HepG2 (cell line): ENCODE results near the gene TRAP1. TPM values are rescaled to one million over a fixed set of nuclear protein-coding genes. Genes with fewer than 3 reads are reported as not detected.

Experiments used
- ARNTL ChIP-seq: sonication (generic); formaldehyde crosslinking; IDR thresholded peaks from 2 replicates; pipeline ENCODE4 v1.4.0; 2020; ENCODE audit warnings: mild to moderate bottlenecking, missing genetic modification reagents
- ELF4 ChIP-seq: sonication (generic); formaldehyde crosslinking; IDR thresholded peaks from 2 replicates; pipeline ENCODE4 v1.5.0; 2020; ENCODE audit warnings: missing genetic modification reagents, mild to moderate bottlenecking, moderate library complexity, borderline replicate concordance
- EP300 ChIP-seq, 3 experiments: sonication (generic) in 1 of 3; formaldehyde crosslinking in 1 of 3; IDR thresholded peaks; 2 replicates each; pipeline versions ENCODE4 v1.5.1 to v1.6.1; 2011 to 2020; ENCODE audit warnings: low read depth in 2 of 3, low read length in 2 of 3, borderline replicate concordance in 1 of 3, improper control_type of control experiment in 1 of 3, mild to moderate bottlenecking in 1 of 3, missing genetic modification reagents in 1 of 3, moderate library complexity in 1 of 3
- ETV5 ChIP-seq: IDR thresholded peaks from 2 replicates; pipeline ENCODE4 v1.6.1; 2018; ENCODE audit warnings: missing biosample characterization, missing genetic modification reagents, inconsistent platforms, borderline replicate concordance
- HDAC2 ChIP-seq: sonication (generic); formaldehyde crosslinking; IDR thresholded peaks from 2 replicates; pipeline ENCODE4 v1.4.0; 2020; ENCODE audit warnings: missing genetic modification reagents
- HOXA3 ChIP-seq: sonication (generic); formaldehyde crosslinking; IDR thresholded peaks from 2 replicates; pipeline ENCODE4 v1.5.0; 2020; ENCODE audit warnings: missing genetic modification reagents
- SOX13 ChIP-seq, 3 experiments: fragments of 450-650 bp in 1 of 3; sonication (generic) in 1 of 3; formaldehyde crosslinking in 1 of 3; IDR thresholded peaks in 2 of 3; conservative IDR thresholded peaks in 1 of 3; 2 replicates each; pipeline versions ENCODE4 v1.5.0 to v1.6.1; 2016 to 2020; ENCODE audit warnings: antibody characterized with exemption in 1 of 3, mild to moderate bottlenecking in 1 of 3, missing compliant biosample characterization in 1 of 3, missing genetic modification reagents in 1 of 3, moderate library complexity in 1 of 3
- TAF15 ChIP-seq: fragments of 200-400 bp; formaldehyde crosslinking; IDR thresholded peaks from one replicate; pipeline ENCODE4 v1.6.1; 2018; ENCODE audit warnings: mild to moderate bottlenecking, low read depth, low read length; ENCODE audit not compliant: poor library complexity, severe bottlenecking
- TEAD3 ChIP-seq: optimal IDR thresholded peaks from 2 replicates; pipeline ENCODE3; 2016; ENCODE audit warnings: borderline replicate concordance
- ZBTB25 ChIP-seq: IDR thresholded peaks from 2 replicates; pipeline ENCODE4 v1.6.1; 2018; ENCODE audit warnings: missing genetic modification reagents
- ZFY ChIP-seq: sonication (generic); formaldehyde crosslinking; IDR thresholded peaks from 2 replicates; pipeline ENCODE4 v1.4.0; 2020; ENCODE audit warnings: missing genetic modification reagents
- ZMYM3 ChIP-seq: sonication (generic); formaldehyde crosslinking; IDR thresholded peaks from 2 replicates; pipeline ENCODE4 v1.5.1; 2020; ENCODE audit warnings: mild to moderate bottlenecking, missing genetic modification reagents
- ZNF205 ChIP-seq: IDR thresholded peaks from 2 replicates; pipeline ENCODE4 v1.6.1; 2018; ENCODE audit warnings: missing biosample characterization, missing genetic modification reagents
- ZNF331 ChIP-seq: sonication (generic); formaldehyde crosslinking; IDR thresholded peaks from 2 replicates; pipeline ENCODE4 v1.4.0; 2020; ENCODE audit warnings: missing genetic modification reagents
- polyA plus RNA-seq, 8 experiments: library from polyadenylated mRNA; depleted of rRNA in 3 of 8; stranded (reverse) in 7 of 8; unstranded in 1 of 8; fragments of >200 nt; fragmentation: Illumina TruSeq in 4 of 8; extraction: Trizol in 4 of 8; gene quantifications; 2 replicates each; pipeline versions ENCODE4 v1.2.1 to v1.2.3, GENCODE V29; 2011 to 2016; ENCODE audit warnings: low read depth in 4 of 8, missing spikeins in 1 of 8, mixed read lengths in 1 of 8; ENCODE audit not compliant: insufficient read depth in 1 of 8
- total RNA-seq, 5 experiments: library from RNA; depleted of rRNA; stranded (reverse); fragments of >200 nt; fragmentation: Illumina TruSeq; extraction: Trizol; gene quantifications; 2 replicates each; pipeline ENCODE4 v1.2.3, GENCODE V29; 2016; ENCODE audit warnings: low read depth in 1 of 5
- TF ChIP-seq, protein P1 (sequence below): sonication (generic); formaldehyde crosslinking; conservative IDR thresholded peaks from 2 replicates; pipeline ENCODE4 v1.4.0; 2020; ENCODE audit warnings: mild to moderate bottlenecking, missing genetic modification reagents, moderate library complexity
- TF ChIP-seq, protein P2 (sequence below): sonication (generic); formaldehyde crosslinking; IDR thresholded peaks from 2 replicates; pipeline ENCODE4 v1.8.1; 2023; ENCODE audit warnings: mild to moderate bottlenecking, moderate library complexity, missing genetic modification reagents
- TF ChIP-seq, protein P3 (sequence below): sonication (generic); formaldehyde crosslinking; IDR thresholded peaks from 2 replicates; pipeline ENCODE4 v1.4.0; 2020; ENCODE audit warnings: missing genetic modification reagents, borderline replicate concordance

TRAP1 gene
- total and polyA plus RNA-seq, 2 of the 13 experiments (the other 11 are each of a cell fraction or from before 2014, with no cell fraction given): 127 to 240 TPM

DNA sequence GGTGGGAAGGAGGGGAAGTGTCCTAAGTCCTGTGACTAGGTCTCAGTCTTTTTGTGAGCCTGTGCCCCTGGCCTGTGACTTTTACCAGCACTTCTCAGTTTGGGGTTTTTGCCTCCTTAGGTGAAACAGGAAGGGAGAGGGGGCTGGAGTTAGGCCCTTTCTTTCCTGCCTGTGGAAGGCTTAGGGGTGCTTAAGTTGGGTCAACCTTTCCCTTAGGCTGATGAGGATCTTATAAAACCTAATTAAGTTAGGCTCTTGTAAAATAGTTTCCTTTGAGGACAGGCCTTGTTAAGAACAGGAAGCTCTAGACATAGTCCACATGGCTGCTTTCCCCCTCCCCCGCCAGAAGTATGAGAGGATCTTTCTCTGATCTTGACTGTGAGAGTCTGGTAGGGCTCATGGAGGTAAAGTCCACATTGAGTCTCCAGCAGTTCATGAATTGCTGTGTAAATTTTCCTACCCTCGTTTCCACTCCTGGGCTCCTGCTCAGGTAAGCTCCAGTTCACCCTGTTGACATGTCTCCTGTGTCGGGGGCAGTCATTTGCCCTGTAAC, 79.9 kb downstream of the TRAP1 start (continued):
- TF ChIP-seq ZFY (CRISPR knock-in tag) (0 out of 2 replicates have a peak, but pooled peaks have one; percentile 21), ETV5 (CRISPR knock-in tag) (peak; percentile 48; the same call in 1 of the 2 replicates), ZNF331 (0 out of 2 replicates have a peak, but pooled peaks have one; percentile 45), ARNTL (CRISPR knock-in tag) (no peak), HDAC2 (CRISPR knock-in tag) (peak; percentile 61; the same call in 1 of the 2 replicates), ZNF205 (0 out of 2 replicates have a peak, but pooled peaks have one; percentile 28), TEAD3 (CRISPR knock-in tag) (peak; percentile 20), SOX13 (IDR thresholded peaks at IDR 0.05) (no peak), SOX13 (CRISPR knock-in tag; conservative IDR thresholded peaks at IDR 0.05 in 1 of 2, IDR thresholded peaks at IDR 0.05 in 1 of 2) (peak in 1 of 2 experiments; percentile 27; a peak in 1 of 4 replicates), HOXA3 (CRISPR knock-in tag) (0 out of 2 replicates have a peak, but pooled peaks have one; percentile 32), ZMYM3 (CRISPR knock-in tag) (peak; percentile 79), EP300 (IDR thresholded peaks at IDR 0.05; ENCODE audit: low read depth in 2 of 2, low read length in 2 of 2) (no peak), EP300 (CRISPR knock-in tag; IDR thresholded peaks at IDR 0.05; ENCODE audit: borderline replicate concordance) (no peak), ZBTB25 (CRISPR knock-in tag) (no peak), ELF4 (CRISPR knock-in tag) (0 out of 2 replicates have a peak, but pooled peaks have one; percentile 26), TAF15 (no peak)
- TF ChIP-seq, protein P1, sequence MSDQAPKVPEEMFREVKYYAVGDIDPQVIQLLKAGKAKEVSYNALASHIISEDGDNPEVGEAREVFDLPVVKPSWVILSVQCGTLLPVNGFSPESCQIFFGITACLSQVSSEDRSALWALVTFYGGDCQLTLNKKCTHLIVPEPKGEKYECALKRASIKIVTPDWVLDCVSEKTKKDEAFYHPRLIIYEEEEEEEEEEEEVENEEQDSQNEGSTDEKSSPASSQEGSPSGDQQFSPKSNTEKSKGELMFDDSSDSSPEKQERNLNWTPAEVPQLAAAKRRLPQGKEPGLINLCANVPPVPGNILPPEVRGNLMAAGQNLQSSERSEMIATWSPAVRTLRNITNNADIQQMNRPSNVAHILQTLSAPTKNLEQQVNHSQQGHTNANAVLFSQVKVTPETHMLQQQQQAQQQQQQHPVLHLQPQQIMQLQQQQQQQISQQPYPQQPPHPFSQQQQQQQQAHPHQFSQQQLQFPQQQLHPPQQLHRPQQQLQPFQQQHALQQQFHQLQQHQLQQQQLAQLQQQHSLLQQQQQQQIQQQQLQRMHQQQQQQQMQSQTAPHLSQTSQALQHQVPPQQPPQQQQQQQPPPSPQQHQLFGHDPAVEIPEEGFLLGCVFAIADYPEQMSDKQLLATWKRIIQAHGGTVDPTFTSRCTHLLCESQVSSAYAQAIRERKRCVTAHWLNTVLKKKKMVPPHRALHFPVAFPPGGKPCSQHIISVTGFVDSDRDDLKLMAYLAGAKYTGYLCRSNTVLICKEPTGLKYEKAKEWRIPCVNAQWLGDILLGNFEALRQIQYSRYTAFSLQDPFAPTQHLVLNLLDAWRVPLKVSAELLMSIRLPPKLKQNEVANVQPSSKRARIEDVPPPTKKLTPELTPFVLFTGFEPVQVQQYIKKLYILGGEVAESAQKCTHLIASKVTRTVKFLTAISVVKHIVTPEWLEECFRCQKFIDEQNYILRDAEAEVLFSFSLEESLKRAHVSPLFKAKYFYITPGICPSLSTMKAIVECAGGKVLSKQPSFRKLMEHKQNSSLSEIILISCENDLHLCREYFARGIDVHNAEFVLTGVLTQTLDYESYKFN (CRISPR knock-in tag): peak; percentile 70
- TF ChIP-seq, protein P2, sequence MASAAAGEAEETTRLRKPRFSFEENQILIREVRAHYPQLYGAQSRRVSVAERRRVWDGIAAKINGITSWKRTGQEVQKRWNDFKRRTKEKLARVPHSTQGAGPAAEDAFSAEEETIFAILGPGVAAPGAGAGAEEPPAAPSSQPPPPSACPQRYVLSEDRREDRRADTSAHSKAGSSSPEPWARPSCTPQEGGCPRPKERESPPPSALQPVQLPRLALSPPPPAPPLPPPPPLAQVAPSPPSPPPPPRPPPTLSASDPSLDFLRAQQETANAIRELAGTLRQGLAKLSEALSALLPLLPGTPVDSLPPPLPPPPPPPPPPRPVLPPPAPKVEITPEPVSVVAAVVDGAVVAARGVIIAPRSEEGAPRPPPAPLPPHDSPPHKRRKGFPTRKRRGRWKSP (CRISPR knock-in tag): no peak
- TF ChIP-seq, protein P3, sequence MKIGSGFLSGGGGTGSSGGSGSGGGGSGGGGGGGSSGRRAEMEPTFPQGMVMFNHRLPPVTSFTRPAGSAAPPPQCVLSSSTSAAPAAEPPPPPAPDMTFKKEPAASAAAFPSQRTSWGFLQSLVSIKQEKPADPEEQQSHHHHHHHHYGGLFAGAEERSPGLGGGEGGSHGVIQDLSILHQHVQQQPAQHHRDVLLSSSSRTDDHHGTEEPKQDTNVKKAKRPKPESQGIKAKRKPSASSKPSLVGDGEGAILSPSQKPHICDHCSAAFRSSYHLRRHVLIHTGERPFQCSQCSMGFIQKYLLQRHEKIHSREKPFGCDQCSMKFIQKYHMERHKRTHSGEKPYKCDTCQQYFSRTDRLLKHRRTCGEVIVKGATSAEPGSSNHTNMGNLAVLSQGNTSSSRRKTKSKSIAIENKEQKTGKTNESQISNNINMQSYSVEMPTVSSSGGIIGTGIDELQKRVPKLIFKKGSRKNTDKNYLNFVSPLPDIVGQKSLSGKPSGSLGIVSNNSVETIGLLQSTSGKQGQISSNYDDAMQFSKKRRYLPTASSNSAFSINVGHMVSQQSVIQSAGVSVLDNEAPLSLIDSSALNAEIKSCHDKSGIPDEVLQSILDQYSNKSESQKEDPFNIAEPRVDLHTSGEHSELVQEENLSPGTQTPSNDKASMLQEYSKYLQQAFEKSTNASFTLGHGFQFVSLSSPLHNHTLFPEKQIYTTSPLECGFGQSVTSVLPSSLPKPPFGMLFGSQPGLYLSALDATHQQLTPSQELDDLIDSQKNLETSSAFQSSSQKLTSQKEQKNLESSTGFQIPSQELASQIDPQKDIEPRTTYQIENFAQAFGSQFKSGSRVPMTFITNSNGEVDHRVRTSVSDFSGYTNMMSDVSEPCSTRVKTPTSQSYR (CRISPR knock-in tag): peak; percentile 88
